HG03280 (cell line): ENCODE results near the gene F3.
"Not testable (repeated sequence)": the region's sequence is repeated elsewhere in the genome, so short reads cannot be mapped to it uniquely, and the experiment has no call there.

Experiments
- ATAC-seq: cut with Tn5 transposase; IDR thresholded peaks from one replicate; pipeline ENCODE4 v1.9.1; 2021; ENCODE audit warnings: mild to moderate bottlenecking, moderate library complexity; ENCODE audit not compliant: unreplicated experiment

Gene F3

GRCh38 chr1:94541246-94542087 lies at the start of gene F3:
TSS of gene F3 (minus strand) at chr1:94541759. CDS start at chr1:94541636, 123 bp downstream.
- no peak for ATAC-seq

GRCh38 chr1:94590203-94591137 lies 48.9 kb upstream of the F3 start:
- ATAC-seq, result no peak

GRCh38 chr1:94589728-94590127 lies 48.2 kb upstream of the F3 start:
- no peak for ATAC-seq

GRCh38 chr1:94582565-94582964 lies 41.0 kb upstream of the F3 start:
- ATAC-seq, result no peak

DNA sequence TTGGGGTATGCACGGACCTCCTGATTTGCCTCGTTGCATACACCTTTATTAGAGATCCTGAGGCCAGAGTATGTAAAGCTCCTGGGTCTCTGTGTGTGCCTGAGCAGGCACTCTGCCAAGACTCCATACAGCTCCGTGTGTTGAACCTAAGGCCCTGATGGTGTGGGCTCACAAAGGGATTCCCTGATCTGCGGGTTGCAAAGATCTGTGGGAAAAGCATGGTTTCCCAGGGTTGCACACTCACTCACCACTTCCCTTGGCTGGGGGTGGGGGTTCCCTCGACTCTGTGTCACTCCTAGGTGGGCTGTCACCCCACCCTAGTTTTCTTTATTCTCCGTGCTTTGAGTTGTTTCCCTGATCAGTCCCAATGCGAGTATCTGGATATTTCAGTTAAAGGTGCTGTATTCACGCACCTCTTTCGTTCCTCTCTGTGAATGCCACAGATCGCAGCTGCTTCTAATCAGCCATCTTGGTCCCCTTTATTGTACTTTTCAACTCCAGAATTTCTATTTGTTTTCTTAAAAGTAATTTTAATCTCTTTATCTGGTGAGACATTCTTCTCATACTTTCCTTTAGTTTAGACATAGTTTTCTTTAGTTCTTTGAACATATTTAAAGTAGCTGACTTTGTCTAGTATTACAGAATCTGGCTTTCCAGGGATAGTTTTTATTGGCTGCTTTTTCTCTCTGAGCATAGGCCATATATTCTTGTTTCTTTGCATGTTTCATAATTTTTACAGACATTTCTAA lies 39.0 kb upstream of the F3 start:
- no peak for ATAC-seq

GRCh38 chr1:94579876-94580294 lies 38.3 kb upstream of the F3 start:
- ATAC-seq, result no peak

DNA sequence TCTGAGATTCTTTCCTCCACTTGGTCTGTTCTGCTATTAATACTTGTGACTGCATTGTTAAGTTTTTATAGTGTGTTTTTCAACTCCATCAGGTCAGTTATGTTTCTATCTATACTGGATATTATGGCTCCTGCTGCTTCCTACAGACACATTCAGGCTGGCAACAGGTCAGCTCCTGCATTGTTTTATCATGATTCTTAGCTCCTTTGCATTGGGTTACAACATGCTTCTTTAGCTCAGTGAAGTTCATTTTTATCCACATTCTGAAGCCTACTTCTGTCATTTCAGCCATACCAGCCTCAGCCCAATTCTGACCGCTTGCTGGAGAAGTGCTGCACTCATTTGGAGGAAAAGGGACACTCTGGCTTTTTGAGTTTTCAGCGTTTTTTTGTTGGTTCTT lies 37.3 kb upstream of the F3 start:
- no peak for ATAC-seq

- ATAC-seq, result not testable (repeated sequence)
These were observed 32.4 kb upstream of the F3 start for GRCh38 chr1:94573917-94574316.

GRCh38 chr1:94572780-94573179 lies 31.2 kb upstream of the F3 start:
- no peak for ATAC-seq

GRCh38 chr1:94570965-94571364 lies 29.4 kb upstream of the F3 start:
- not testable (repeated sequence) for ATAC-seq

DNA sequence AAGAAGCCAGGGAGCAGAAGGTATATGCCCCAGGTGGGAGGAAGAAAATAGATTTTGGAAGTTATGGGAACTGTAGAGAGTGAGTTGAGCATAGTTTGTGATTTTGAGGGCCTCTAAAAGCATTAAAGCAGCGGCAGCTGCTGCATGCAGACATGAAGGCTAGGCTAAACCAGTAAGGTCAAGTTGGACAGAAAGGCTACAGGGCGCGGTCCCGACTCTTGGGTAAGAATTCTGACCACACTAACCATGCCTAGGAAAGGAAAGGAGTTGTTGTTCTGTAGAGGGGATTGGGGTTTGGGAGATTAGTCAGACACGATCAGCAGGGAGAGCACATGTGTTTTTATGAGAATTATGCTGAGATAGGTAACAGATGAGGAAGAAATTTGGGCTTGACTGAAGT lies 27.2 kb upstream of the F3 start:
- not testable (repeated sequence) for ATAC-seq

DNA sequence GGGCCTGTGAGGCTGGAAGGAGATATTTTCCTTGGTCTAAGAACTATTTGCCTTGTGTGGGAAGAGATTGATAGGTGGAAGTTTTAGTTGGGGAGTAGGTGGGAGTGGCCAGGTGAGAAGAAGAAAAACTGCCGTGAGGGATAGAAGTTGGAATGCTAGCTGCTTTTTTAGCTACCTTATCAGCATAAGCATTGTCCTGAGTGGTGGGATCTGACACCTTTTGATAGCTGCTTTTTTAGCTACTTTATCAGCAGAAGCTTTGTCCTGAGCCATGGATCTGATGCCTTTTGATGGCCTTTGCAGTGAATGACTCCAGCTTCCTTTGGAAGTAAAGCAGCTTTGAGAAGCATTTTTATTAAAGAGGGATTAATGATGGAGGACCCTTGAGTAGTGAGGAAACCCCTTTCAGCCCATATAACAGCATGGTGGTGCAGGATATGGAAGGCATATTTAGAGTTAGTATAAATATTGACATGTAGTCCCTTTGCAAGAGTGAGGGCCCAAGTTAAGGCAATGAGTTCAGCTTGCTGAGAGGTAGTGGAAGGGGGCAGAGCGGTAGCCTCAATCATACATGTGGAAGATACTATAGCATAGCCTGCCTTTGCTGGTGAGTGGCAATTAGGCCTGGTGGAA lies 26.5 kb upstream of the F3 start:
- ATAC-seq, result not testable (repeated sequence)

GRCh38 chr1:94566436-94566835 lies 24.9 kb upstream of the F3 start:
- ATAC-seq, result not testable (repeated sequence)

GRCh38 chr1:94565901-94566300 lies 24.3 kb upstream of the F3 start:
- no peak for ATAC-seq

DNA sequence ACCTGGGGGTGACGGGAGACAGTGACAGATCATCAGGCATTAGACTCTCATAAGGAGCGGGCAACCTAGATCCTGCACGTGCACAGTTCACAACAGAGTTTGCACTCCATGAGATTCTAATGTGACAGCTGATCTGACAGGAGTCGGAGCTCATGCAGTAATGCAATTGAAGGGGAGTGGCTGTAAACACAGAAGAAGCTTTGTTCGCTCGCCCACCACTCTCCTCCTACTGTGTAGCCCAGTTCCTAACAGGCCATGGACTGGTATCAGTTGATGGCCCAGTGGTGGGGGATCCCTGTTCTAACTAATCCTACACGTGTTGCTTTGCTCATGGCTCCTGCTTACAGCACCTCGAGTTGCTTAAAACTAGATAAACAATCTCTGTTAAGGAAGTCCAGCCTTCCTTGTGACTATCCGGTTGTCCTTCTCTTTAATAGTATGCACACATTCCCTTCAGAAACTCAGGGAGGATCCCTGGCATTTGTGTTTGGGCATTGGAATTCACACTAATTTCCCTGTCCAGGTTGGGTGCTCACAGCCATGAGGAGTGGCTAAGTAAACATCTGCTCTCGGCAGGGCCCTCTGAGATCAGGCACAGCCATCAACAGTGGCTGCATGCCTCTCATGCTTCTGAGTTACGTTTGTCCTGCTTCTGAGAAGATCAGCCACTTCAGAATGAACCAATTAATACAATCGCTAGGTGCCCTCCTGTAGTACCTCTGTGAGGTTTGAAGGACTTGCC lies 21.1 kb upstream of the F3 start:
- no peak for ATAC-seq

GRCh38 chr1:94560333-94560732 lies 18.8 kb upstream of the F3 start:
- no peak for ATAC-seq

- no peak for ATAC-seq
These were observed 18.4 kb upstream of the F3 start for GRCh38 chr1:94559921-94560320.

DNA sequence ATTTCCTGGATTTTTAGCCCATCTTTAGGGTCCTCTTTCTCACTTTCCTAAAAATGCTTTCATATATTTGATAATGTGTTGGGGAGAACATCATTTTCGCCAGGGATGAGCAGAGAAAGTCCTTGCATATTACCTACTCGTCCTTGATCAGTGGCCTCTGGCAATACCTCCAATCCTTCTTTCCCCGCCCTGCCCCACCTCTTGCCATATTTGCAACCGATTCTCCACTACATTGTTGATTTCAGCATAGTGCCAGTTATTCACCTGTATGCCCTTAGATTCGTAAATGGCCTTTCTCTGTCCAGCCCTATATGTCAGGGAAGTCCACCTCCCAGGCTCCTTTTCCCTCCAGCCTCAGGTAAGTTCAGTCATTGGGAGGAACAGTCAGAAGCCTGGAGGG lies 13.5 kb upstream of the F3 start:
- no peak for ATAC-seq

GRCh38 chr1:94554580-94554979 lies 13.0 kb upstream of the F3 start:
- no peak for ATAC-seq

- ATAC-seq, result no peak
These were observed 12.4 kb upstream of the F3 start for GRCh38 chr1:94553931-94554330.
